ENCODE results near the gene KDM4B. TPM values are rescaled to one million over a fixed set of nuclear protein-coding genes. Genes with fewer than 3 reads are reported as not detected.
A peak's percentile ranks its signal among the peaks of the same experiment; 100 is the strongest.

The KDM4B gene
- total and polyA plus RNA-seq, 10 of the 15 experiments (the other 5 are each of a cell fraction or from before 2014, with no cell fraction given), result 0.47 to 49.6 (median 16.2) TPM

GRCh38 chr19:5057860-5058259 lies 88.9 kb downstream of the KDM4B start:
- H4K20me1 ChIP-seq (ENCODE audit: control insufficient read depth, insufficient read depth), result no peaks in the 10 kb centered on the region
- H3K36me3 ChIP-seq (ENCODE audit: control insufficient read depth in 2 of 2, insufficient read depth in 2 of 2, low read length in 1 of 2), result peaks cover 3 to 8% of the 10 kb centered on the region in 2 experiments; a peak in 2 of 4 replicates
- H3K27ac ChIP-seq (ENCODE audit: control insufficient read depth, insufficient read depth), result no peak overlapping the region
- ChIA-PET SMC1A (ENCODE audit: uncharacterized antibody, unreplicated experiment) (no interaction called here), RAD21 (ENCODE audit: unreplicated experiment) (no interaction called here), POLR2A (no interaction called here), CTCF (no interaction called here)
- H2AFZ ChIP-seq (ENCODE audit: control insufficient read depth, low read depth, low read length), result no peak overlapping the region
- BruUV-seq (replicated peaks), result no TSS peak
- no peak overlapping the region for H3K4me2 ChIP-seq (ENCODE audit: control insufficient read depth, insufficient read depth)
- in situ Hi-C loops (cut with MboI), result loop anchor here (5.0 kb wide), 1 partner anchor 519 kb away; no protein-coding TSS in a partner anchor
- no peak overlapping the region for H3K9ac ChIP-seq (ENCODE audit: control insufficient read depth, insufficient read depth, low read length)
- H3K9me3 ChIP-seq (replicated peaks; ENCODE audit: control insufficient read depth, insufficient read depth, low read length), result no peaks in the 10 kb centered on the region; the same call in 2 of the 3 replicates
- H3K27me3 ChIP-seq (replicated peaks in 1 of 2; ENCODE audit: control insufficient read depth in 2 of 2, insufficient read depth in 2 of 2, low read length in 1 of 2), result no peaks in the 10 kb centered on the region
- WGBS (ENCODE audit: insufficient coverage, insufficient replicate concordance, low lambda C conversion rate, missing lambda C conversion rate), result 93% methylated on average over 5 of the region's 5 CpGs
- no peak overlapping the region for H3K4me3 ChIP-seq
- ATAC-seq (peak; percentile 86), FAIRE-seq (no peak), DNase-seq (ENCODE audit: low read depth, low spot score) (no peak)
- intact Hi-C loops (cut with micrococcal nuclease; ENCODE audit: unreplicated experiment), result no loop called here
- H3K4me1 ChIP-seq (ENCODE audit: control insufficient read depth, insufficient read depth, low read length), result no peaks in the 10 kb centered on the region
- no peaks in the 10 kb centered on the region for H3K79me2 ChIP-seq (ENCODE audit: control insufficient read depth, insufficient read depth, low read length)
- TF ChIP-seq POLR2AphosphoS5 (IDR thresholded peaks at IDR 0.05; ENCODE audit: low read length) (no peak), USF1 (IDR thresholded peaks at IDR 0.05; ENCODE audit: borderline replicate concordance, extremely low read length, insufficient read depth, low read depth, low read length) (peak; percentile 93), CTCF (IDR thresholded peaks at IDR 0.05 in 2 of 3, conservative IDR thresholded peaks at IDR 0.05 in 1 of 3; ENCODE audit: control insufficient read depth in 2 of 3, extremely low read depth in 1 of 3, insufficient read depth in 1 of 3, low read depth in 3 of 3, low read length in 3 of 3) (no peak), RELA (IDR thresholded peaks at IDR 0.05; ENCODE audit: borderline replicate concordance, partially characterized antibody) (no peak), RAD51 (IDR thresholded peaks at IDR 0.05) (peak; percentile 54), HCFC1 (IDR thresholded peaks at IDR 0.05; ENCODE audit: low read length) (peak; percentile 56), ATF3 (IDR thresholded peaks at IDR 0.05; ENCODE audit: borderline replicate concordance, extremely low read depth, low read depth, low read length) (peak; percentile 63; the same call in 1 of the 2 replicates), SIN3A (IDR thresholded peaks at IDR 0.05; ENCODE audit: low read depth, low read length) (no peak), SKIL (IDR thresholded peaks at IDR 0.05; ENCODE audit: low read depth, poor library complexity, severe bottlenecking) (no peak), EED (IDR thresholded peaks at IDR 0.05; ENCODE audit: low read depth) (no peak), YY1 (IDR thresholded peaks at IDR 0.05; ENCODE audit: low read depth, low read length) (peak; percentile 79), ETV6 (conservative IDR thresholded peaks at IDR 0.05 in 1 of 2, IDR thresholded peaks at IDR 0.05 in 1 of 2; ENCODE audit: borderline replicate concordance in 1 of 2, low read depth in 1 of 2) (no peak), SMAD5 (IDR thresholded peaks at IDR 0.05; ENCODE audit: low read depth) (no peak), USF2 (IDR thresholded peaks at IDR 0.05; ENCODE audit: borderline replicate concordance, low read depth, low read length) (peak; percentile 44)

Measured in GM12878 (cell line).